GM21423 (cell line): ENCODE results near the gene KCNAB1.

Experiments
- ATAC-seq: cut with Tn5 transposase; IDR thresholded peaks from one replicate; pipeline ENCODE4 v1.9.1; 2021; ENCODE audit warnings: mild to moderate bottlenecking, moderate library complexity; ENCODE audit not compliant: unreplicated experiment

The KCNAB1 gene

DNA sequence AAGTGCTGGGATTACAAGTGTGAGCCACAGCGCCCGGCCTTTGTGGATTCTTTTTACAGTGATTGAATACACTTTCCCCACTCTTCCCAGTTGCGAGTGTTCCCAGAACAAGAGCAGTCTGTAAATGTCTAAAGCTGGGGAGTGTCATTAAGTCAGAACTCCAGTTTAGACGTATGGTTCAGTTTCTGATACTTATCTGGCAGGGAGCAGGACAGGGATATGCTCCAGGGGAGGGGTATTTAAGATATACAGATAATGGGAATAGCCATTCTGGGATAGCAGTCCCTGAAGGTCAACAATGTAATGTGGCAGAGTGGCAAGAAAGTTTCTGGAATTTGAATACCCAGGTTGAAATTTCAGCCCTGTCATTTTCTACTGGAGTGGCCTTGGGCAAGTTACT, 270.5 kb downstream of the KCNAB1 start:
- no peak for ATAC-seq

DNA sequence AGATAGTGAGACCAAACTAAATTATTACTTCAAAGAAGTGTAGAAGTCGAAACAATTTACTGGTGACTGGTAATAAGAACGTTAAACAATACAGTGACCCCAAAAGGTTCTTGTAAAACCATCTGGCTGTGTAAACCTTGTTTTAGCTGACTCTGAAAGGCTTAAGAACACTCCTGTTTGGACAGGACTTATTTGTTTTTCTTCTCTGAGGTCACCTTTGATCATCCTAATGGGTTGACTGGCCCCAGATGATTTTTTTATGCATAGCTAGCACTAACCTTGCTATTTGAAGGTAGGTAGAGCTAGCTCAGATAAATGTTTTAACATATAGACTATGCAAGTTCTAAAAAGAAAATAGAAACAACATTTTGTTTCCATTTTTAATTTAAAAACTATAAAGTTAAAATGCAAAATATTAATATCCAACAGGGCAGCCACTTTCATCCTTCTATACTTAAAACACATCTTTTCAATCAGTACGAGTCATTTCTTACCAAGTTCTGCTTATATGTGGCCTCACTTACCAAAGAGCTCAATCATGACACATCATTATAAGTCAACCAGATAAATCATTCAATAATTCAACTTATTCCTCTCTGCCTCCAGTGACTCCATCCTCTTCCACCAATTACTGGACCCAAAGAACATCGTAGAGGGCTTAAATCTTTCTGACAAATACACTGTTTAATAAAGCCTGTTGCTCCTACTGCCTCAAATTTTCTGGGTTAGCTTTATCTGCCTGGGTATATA, 275.8 kb downstream of the KCNAB1 start:
- ATAC-seq, result no peak

DNA sequence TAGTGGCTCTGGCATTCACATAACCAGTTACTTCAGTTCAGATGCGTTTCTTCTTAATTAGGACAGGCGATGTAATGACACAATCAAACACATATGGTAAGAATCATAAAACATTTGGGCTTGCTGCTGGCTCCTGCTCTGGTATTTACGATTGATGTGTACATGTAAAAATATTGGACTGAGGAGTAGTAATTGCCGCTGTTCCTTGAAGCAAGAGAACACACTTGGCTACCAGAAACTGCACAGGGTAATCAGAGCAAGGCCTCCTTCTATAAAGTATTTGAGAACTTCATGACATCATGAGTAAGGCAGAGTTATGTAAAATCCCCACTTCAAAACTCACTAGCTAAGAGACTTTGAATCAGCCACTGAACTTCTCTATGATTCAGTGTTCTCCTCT, 276.5 kb downstream of the KCNAB1 start:
- ATAC-seq, result no peak

DNA sequence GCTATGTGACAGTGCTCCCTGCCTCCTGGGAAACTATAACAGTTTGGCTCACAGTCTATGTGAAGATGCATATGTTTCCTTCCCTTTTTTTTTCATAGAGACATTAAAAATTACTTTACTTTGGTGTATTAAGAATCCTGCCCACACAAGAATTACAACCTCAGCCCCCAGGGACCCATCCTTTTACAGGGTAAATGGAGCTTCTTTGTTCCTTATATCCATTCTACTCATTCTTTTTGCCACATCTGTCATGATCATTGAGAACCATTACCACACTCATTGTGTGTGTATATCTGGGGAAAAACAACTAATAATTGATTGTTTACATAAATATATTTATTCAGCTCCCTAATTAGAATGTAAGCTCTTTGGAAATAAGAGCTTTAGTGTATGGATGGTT, 277.2 kb downstream of the KCNAB1 start:
- no peak for ATAC-seq

DNA sequence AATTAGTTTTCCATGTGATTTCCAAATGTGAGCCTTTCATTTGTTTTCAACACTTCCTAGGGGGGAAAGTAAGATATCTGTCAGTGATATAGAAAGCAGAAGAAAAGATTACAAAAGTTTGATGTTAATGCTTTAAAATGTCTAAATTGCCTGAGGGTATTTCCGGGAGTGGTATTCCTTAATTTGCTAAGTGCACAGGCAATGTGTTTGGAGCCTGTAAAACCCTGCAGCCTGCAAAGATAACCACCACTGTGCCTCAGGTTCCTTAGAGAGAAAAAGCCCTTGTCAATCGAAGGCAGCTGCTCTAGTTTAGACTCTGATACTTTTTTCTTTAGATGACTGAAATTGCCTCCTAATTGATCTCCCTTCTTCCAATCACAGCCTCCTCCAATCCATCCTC, 279.7 kb downstream of the KCNAB1 start:
- no peak for ATAC-seq

DNA sequence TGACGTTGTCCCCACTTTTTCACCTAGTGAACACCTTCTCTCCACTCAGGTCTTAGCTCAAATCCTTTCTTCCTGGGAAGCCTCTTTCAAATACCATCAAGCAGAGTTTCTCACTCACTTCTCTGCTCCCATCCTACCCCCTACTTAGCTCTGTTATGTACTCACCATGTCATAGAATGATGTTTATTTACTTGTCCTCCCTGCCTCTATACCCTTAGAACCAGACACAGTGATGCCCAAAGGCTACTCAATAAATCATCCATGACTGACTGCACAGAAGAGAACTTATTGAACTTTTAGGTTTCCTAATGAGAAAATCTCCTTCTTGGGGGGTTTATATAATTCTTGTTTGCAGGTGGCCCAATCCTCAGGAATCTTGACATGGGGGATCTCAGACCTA, 280.4 kb downstream of the KCNAB1 start:
- ATAC-seq, result no peak

DNA sequence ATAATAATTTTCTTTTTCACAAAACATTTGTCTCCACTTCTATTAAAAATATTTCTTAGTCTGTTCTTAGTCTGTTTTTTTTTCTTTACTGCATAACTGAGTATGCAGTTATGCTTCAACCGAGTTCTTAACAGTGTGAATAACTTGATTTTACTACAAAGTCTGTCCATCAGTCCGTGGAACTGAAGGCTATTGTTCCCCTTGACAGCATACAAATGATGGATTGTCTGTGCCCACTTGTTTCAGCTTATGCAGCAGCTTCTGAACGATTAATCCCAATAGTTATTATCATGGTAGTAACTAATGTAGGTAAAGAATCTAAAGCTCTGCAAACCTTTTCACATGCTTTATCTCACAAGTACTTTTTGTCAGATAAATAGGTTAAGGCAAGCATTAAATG, 283.8 kb downstream of the KCNAB1 start:
- ATAC-seq, result no peak

DNA sequence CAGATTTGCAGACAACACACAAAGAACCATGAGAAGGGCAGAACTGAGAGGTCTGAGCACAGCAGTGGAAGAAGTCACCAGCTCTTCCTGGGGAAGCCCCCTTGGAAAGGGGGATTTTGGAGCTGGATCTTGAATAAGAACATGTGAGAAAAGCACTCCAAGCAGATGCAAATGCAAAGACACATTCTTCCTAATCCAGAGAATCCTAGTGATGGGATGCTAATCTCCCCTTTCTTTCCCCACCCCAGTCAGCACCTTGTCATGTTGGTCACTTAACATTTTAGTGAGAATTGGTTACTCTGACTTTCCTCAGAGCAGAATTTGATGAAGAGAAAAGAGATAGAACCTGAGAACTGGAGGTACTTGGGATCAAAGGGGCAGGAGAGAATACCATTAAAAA, 286.0 kb downstream of the KCNAB1 start:
- ATAC-seq, result no peak

DNA sequence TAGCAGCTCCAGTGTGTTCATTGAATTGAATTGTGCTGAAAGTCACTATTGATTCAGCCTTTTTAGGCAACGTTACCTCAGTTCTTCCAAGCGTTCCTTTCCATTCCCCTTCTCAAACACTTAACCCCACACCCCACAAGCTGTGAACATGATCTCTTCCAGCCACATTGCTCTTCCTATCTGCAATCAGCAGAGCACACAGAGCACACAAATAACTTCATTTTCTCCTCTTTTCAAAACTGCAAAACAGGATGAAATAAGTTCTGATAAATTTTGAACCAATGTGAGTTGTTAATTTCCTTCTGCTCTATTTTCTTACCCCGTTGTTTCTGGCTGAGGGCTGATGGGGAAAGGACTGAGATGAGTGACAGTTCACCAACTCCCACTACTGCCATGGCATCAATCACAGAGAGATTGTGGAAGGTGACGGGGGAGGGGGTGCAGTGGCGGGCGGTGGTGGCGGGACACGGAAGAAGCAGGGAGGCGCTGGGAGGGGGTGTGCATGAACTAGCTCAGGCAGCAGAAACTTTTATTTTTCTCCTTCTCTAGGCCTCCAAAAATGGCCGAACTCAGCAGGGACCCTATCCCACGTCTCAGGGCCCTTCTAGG, 287.3 kb downstream of the KCNAB1 start:
- ATAC-seq, result no peak

DNA sequence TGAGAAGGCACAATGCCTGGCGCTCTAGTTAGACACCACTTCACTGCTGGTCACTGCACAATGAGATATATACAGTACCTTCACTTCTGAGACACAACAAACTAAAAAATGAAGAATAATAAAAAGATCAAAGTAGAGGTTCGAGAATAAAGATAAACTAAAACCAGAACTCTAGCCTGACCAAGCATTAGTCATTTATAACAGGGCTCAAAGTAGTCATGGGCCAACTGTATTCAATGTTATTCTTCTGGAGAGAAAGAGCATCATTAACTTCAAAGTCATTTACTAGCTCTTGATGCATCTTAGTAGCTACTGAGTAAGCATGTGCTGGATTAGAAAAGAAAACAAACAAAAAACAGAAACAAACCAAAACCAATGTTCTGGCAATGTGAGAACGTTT, 289.3 kb downstream of the KCNAB1 start:
- no peak for ATAC-seq

DNA sequence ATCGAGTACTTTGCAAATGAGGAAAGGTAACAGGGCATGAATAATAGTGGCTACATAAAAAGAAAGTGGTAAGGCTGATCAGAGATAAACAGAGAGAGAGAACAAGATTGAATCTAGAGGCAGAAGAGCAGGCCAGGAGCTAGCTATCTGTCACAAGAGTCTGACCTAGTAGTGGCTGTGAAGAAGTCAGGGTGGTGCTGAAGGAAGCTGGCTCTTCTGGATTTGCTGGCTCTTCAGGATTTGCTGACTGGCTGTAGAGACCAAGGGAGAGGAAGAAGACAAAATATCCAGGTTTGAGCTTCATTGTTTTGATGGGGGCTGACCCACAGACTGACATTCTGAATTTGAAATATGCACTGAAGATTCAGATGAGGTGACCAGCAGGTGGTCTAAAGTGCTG, 292.2 kb downstream of the KCNAB1 start:
- ATAC-seq, result no peak

DNA sequence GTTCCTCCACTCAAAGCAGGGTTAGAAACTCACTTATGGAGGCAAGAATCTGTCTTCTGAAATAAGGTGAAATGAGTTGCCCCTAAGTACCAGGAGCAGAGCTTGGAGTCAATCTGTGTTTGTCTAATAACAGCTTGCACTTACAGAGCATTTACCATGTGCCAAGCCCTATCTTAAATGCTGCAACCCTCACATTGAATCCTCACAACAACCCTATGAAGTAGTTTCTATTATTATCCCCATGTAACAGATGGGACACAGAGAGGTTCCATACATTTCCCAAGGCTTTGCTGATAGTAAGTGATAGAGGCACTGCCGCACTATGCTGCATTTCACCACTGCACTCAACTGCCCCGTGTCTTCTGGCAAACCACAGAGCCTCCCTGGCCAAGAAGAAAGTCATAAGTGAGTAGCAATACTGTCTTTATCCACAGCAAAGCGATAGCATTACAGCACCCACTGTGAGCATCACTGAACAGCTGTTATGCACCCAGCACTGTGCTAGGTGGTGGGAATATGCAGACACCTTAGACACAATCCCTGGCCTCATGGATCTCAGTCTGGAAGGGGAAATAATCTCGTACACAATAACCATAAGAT, 293.0 kb downstream of the KCNAB1 start:
- no peak for ATAC-seq

DNA sequence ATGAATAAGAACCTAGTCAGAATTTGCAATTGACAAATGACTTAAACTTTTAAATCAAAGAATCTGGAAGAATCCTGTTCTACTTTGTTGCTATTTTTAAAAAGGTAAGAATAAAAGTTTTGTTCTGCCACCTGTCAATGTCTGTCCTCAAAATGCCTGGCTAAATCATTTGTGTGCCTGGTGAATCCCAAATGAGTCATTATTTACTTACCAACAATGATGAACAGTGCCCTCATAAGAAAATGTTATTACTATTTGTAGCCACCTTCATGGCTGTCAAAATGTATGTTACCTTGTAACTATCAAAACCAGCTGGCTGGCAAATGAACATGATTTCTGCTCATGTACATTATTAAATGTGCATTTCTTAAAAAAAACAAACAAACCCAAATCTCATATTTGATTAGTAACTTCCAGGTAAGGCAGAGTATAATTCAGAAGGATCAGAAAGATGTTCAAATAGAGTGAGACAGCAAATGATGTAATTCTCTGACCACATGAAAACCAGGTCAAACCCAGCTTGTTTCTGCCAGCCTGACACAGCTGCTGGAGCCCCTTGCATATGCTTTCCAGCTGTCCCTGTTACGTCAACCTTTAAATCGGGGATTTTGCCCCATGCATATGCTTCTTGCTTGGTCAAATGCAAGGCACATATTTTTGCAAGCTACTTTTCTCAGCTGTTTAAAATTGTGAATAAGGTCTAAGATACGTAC, 296.6 kb downstream of the KCNAB1 start:
- no peak for ATAC-seq

DNA sequence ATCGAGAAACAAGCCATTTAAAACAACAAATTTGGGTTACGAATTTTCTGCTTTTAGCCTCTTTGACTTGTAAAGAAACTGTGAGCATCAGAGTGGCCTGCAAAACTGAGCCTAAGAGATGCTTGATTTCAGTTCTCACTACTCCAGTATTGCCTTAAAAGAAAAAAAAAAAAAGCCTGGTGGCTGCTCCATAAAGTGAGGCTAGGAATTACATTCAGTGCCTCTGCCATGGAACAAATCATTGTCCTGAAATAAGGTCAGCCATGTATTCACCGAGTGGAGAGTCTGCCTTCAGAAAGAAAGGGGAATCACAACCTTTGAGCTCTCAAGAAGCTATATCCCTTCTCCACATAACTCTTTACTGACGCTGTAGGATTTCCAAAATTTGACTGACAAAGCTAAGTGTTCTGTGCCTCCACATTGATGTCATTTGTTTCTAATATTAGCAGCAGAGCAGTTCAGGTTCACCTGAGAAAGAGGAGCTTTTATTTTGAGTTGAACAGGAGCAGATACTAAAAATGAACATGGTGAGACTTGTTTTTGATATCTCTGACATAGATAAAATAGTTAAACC, 297.3 kb downstream of the KCNAB1 start:
- no peak for ATAC-seq

DNA sequence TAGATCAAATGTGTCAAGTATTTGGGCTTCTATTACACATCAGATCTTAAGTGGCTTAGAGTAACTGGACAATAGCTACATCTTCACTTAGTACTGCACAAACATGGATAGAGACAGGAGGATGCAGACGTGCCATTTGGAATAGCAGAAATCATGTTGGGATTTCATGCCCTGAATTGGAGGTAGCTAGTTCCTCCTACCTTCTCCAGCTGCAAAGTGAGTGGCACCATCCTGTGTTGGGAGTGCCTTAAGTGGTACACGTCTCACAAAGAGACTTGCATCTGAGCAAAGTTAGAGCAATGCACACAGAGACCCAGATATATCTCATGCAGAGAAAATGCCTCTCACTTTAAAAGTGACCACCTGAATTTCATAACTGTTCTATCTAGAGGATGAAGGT, 298.1 kb downstream of the KCNAB1 start:
- no peak for ATAC-seq

DNA sequence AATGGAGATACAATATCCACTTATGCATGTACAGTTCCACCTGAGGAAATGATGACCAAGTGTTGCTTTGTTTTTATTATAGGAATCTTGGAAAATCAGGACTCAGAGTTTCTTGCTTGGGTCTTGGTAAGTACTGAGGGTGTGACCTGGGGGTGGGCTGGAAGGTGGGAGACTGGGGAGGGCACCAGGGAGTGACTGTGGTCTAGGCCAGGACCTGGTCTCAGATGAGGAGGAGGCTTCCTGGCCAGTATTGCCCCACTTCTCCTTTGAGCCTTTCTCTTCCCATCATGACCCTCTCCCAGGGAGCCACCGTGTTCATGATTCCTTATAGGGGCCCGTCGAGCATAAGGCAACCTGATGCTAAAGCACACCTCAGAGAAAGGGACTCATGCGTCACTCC, 301.2 kb downstream of the KCNAB1 start:
- no peak for ATAC-seq

DNA sequence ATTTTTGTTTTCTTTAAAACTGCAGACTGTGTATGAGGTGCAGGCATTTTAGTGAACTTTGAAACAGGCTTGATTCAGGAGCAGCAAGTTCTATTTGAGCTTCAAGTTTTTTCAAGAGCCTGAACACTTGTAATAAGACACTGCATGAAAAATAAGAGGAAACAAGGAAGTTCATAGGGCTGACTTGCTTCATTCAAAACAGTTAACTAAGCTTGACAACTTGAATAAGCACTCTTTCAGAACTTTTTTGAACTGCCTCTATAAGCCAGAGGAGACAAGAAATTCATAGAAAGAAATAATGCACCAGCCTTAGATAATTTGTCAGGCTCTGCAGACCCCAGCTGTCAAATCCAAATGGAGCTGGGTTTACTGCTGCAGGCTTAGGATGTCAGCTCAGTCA, 304.4 kb downstream of the KCNAB1 start:
- ATAC-seq, result no peak

DNA sequence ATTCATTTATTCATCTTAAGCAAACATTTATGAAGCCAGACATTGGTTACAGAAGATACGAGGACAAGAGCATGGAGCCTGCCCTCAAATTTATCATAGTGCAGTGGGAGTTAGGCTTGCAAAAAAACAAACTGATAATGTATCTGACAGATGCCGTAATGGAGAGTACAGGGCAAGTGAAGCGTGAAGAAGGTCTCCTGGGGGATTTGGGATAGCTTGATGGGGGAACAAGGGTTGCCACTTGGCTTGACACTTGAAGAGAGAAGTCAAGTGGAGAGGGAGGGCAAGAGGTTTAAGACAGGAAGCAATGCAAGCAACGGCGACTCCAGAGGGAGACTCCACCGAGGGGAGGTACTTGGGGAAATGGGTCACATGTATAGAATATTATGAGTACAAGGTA, 305.3 kb downstream of the KCNAB1 start:
- ATAC-seq, result no peak

DNA sequence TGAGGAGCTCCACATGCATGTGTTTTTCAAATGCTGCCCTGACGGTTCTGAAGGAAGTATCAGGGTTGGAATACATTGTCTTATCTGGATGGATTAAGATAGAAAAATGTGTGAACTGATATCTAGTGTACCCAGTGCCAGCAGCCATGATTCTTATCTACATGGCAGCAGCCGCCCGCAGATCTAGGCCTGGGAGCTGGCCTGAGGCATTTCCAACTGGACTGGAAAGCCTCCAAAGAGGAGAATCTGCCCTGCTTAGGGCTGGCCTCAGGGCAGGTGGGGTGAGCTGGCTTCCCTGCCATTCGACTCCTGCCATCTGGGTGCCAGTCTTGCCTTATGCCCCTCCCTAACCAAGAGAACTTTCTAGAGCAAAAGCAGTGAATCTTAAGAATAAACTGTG, 308.7 kb downstream of the KCNAB1 start:
- no peak for ATAC-seq

DNA sequence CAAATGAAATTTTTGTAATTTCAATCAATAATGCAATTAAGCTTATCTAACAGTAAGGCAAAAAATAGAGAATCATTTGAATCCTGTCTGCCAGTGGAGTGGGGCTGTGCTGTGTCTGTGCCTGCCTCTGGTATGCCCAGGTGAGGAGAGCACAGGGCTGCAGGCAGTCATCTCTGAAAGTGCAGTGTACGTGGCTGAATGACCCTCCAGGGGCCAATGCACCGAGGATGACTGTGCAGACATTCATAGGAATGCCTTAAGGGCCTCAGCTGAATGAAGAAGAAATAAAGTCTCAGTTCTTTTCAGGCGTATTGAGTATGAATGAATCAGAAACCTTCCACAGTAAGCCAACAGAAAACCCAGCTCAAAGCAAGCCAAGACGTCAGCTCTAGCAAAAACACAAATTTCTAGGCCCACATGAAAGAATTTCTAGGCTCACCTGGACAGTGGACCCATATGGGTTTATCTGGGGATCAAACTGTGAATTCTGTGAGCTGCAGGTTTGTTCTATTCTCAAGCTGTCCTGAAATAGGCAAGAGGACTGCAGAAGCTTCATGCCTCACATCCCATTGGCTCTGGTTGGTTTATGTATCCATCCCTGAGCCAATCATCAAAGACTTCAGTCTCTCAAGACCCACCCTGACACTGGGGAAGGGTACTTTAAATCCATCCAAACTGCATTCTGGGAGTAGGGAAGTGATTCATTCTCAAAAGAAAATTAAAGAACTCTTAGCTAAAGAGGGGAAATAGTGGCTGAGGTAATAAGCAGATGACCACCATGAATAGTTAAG, 311.2 kb downstream of the KCNAB1 start:
- no peak for ATAC-seq

DNA sequence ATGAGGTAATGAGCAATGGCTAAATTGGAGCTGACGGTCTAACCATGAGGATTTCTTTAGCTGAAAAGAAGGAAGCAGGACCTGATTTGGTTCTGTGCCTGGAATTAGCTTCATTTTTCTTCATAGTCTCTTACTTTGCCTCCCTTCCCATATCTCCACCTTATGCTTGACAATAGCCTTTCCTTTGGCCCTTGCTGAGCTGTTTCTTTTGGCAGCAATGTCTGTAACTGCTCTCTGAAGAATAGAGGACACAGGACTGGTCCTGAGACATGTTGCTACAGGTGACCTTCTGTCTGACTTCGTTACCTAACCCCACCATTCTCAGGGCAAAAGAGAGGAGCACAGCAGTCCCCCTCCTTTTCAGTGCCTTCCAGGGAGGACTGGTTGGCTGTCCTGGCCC, 312.2 kb downstream of the KCNAB1 start:
- no peak for ATAC-seq
